Measurements from ENCODE around the gene LRCH1. TPM values are rescaled to one million over a fixed set of nuclear protein-coding genes. Genes with fewer than 3 reads are reported as not detected.

Gene LRCH1
- total and polyA plus RNA-seq, 4 donors = 2.6 to 6.6 (median 3.4) TPM

GRCh38 chr13:46594374-46595078 is 41.6 kb downstream of the LRCH1 start (continued):
- TF ChIP-seq, protein P1, sequence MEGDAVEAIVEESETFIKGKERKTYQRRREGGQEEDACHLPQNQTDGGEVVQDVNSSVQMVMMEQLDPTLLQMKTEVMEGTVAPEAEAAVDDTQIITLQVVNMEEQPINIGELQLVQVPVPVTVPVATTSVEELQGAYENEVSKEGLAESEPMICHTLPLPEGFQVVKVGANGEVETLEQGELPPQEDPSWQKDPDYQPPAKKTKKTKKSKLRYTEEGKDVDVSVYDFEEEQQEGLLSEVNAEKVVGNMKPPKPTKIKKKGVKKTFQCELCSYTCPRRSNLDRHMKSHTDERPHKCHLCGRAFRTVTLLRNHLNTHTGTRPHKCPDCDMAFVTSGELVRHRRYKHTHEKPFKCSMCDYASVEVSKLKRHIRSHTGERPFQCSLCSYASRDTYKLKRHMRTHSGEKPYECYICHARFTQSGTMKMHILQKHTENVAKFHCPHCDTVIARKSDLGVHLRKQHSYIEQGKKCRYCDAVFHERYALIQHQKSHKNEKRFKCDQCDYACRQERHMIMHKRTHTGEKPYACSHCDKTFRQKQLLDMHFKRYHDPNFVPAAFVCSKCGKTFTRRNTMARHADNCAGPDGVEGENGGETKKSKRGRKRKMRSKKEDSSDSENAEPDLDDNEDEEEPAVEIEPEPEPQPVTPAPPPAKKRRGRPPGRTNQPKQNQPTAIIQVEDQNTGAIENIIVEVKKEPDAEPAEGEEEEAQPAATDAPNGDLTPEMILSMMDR (IDR thresholded peaks at IDR 0.05; ENCODE audit: low read depth, low read length, missing input control) = no peak
- no peak for TF ChIP-seq HNF4A (conservative IDR thresholded peaks at IDR 0.05)
- TF ChIP-seq JUND (IDR thresholded peaks at IDR 0.05) = no peak
- no peak for TF ChIP-seq GABPA (IDR thresholded peaks at IDR 0.05 in 1 of 2, conservative IDR thresholded peaks at IDR 0.05 in 1 of 2)
- no peak for TF ChIP-seq MAX (IDR thresholded peaks at IDR 0.05)

GRCh38 chr13:46595136-46595884 is 42.3 kb downstream of the LRCH1 start:
- no peaks in the 10 kb centered on the region for H3K27me3 ChIP-seq (ENCODE audit: control insufficient read depth in 4 of 4, insufficient read depth in 4 of 4, low read length in 3 of 4)
- H3K4me3 ChIP-seq (ENCODE audit: low read depth in 1 of 3, low read length in 3 of 3) = no peak overlapping the region

GRCh38 chr13:46595885-46596275 is 42.9 kb downstream of the LRCH1 start:
- WGBS = 78% methylated on average over 1 of the region's 1 CpG
- H3K4me3 ChIP-seq (ENCODE audit: low read depth in 1 of 3, low read length in 3 of 3) = no peak overlapping the region
- no peaks in the 10 kb centered on the region for H3K27me3 ChIP-seq (ENCODE audit: control insufficient read depth in 4 of 4, insufficient read depth in 4 of 4, low read length in 3 of 4)
- peak overlapping the region in 1 of 2 donors; percentile 15 for H3K27ac ChIP-seq (ENCODE audit: low read depth in 1 of 2, low read length in 2 of 2)
- no peaks in the 10 kb centered on the region for H3K36me3 ChIP-seq (ENCODE audit: control insufficient read depth in 4 of 4, insufficient read depth in 3 of 4, low read depth in 1 of 4, low read length in 3 of 4)
- TF ChIP-seq FOXA1 (IDR thresholded peaks at IDR 0.05) (no peak), RAD21 (IDR thresholded peaks at IDR 0.05) (no peak)
- TF ChIP-seq, protein P1 (IDR thresholded peaks at IDR 0.05; ENCODE audit: low read depth, low read length, missing input control) = no peak
- no peak overlapping the region for H3K9ac ChIP-seq (ENCODE audit: low read depth in 1 of 2, low read length in 2 of 2)
- DNase-seq (ENCODE audit: low spot score) = no peak
- no peaks in the 10 kb centered on the region for H3K9me3 ChIP-seq (ENCODE audit: control insufficient read depth in 4 of 4, low read length in 3 of 4)
- peaks cover 2 to 29% (median 14%) of the 10 kb centered on the region in 4 donors for H3K4me1 ChIP-seq (ENCODE audit: control insufficient read depth in 4 of 4, insufficient read depth in 4 of 4, low read length in 3 of 4)

More at GRCh38 chr13:46595136-46595884, 42.3 kb downstream of the LRCH1 start:
- DNase-seq (ENCODE audit: low spot score) = no peak
- H3K4me1 ChIP-seq (ENCODE audit: control insufficient read depth in 4 of 4, insufficient read depth in 4 of 4, low read length in 3 of 4) = peaks cover 2 to 23% (median 11%) of the 10 kb centered on the region in 4 donors
- H3K9ac ChIP-seq (ENCODE audit: low read depth in 1 of 2, low read length in 2 of 2) = no peak overlapping the region
- no peak for TF ChIP-seq SP1 (IDR thresholded peaks at IDR 0.05)
- no peak for TF ChIP-seq FOXA2 (IDR thresholded peaks at IDR 0.05)
- no peak for TF ChIP-seq GABPA (IDR thresholded peaks at IDR 0.05 in 1 of 2, conservative IDR thresholded peaks at IDR 0.05 in 1 of 2)
- H3K36me3 ChIP-seq (ENCODE audit: control insufficient read depth in 4 of 4, insufficient read depth in 3 of 4, low read depth in 1 of 4, low read length in 3 of 4) = no peaks in the 10 kb centered on the region
- H3K27ac ChIP-seq (ENCODE audit: low read depth in 1 of 2, low read length in 2 of 2) = peak overlapping the region in 1 of 2 donors; percentile 15
- WGBS = 79% methylated on average over 6 of the region's 6 CpGs
- no peaks in the 10 kb centered on the region for H3K9me3 ChIP-seq (ENCODE audit: control insufficient read depth in 4 of 4, low read length in 3 of 4)
